NOMO-1 (cell line): Measurements from ENCODE around the gene TBC1D1.

ENCODE experiments used
- DNase-seq, 2 experiments: peaks; one replicate each; lab custom pipeline; 2025; ENCODE audit not compliant: unreplicated experiment in 2 of 2; lab: John Stamatoyannopoulos, UW

Gene TBC1D1

GRCh38 chr4:38161208-38162113 is 270.6 kb downstream of the TBC1D1 start:
- no peak for DNase-seq

GRCh38 chr4:38162240-38162784 is 271.4 kb downstream of the TBC1D1 start:
- DNase-seq, result no peak

- DNase-seq, result no peak
Observed at GRCh38 chr4:38163216-38164006, 272.5 kb downstream of the TBC1D1 start.

GRCh38 chr4:38164346-38164745 is 273.5 kb downstream of the TBC1D1 start:
- DNase-seq, result no peak

GRCh38 chr4:38166082-38166481 is 275.2 kb downstream of the TBC1D1 start:
- peak; percentile 88 to 96 for DNase-seq

GRCh38 chr4:38166768-38167167 is 275.9 kb downstream of the TBC1D1 start:
- peak; percentile 40 to 49 for DNase-seq

- no peak for DNase-seq
Observed at GRCh38 chr4:38167973-38168372, 277.1 kb downstream of the TBC1D1 start.

- no peak for DNase-seq
Observed at GRCh38 chr4:38169524-38169923, 278.6 kb downstream of the TBC1D1 start.

- no peak for DNase-seq
Observed at GRCh38 chr4:38170338-38171169, 279.7 kb downstream of the TBC1D1 start.

GRCh38 chr4:38172078-38172477 is 281.2 kb downstream of the TBC1D1 start:
- DNase-seq, result no peak

GRCh38 chr4:38173935-38174518 is 283.1 kb downstream of the TBC1D1 start:
- no peak for DNase-seq

- DNase-seq, result peak; percentile 36 to 68
Observed at GRCh38 chr4:38174801-38175200, 283.9 kb downstream of the TBC1D1 start.

- no peak for DNase-seq
Observed at GRCh38 chr4:38176165-38176564, 285.3 kb downstream of the TBC1D1 start.

GRCh38 chr4:38177035-38177546 is 286.2 kb downstream of the TBC1D1 start:
- DNase-seq, result no peak

GRCh38 chr4:38177641-38178391 is 286.9 kb downstream of the TBC1D1 start:
- DNase-seq, result peak; percentile 54 to 61

GRCh38 chr4:38178392-38178995 is 287.6 kb downstream of the TBC1D1 start:
- DNase-seq, result no peak

GRCh38 chr4:38179690-38180377 is 288.9 kb downstream of the TBC1D1 start:
- peak; percentile 16 to 37 for DNase-seq

GRCh38 chr4:38180456-38180855 is 289.6 kb downstream of the TBC1D1 start:
- no peak for DNase-seq
